ENCODE data around the gene LEMD2.
A peak's percentile ranks its signal among the peaks of the same experiment; 100 is the strongest.

The LEMD2 gene

GRCh38 chr6:33791620-33792019 lies 2.7 kb upstream of the LEMD2 start:
- DNase-seq: no peak

- no peak for DNase-seq
These were observed 2.0 kb upstream of the LEMD2 start for GRCh38 chr6:33790910-33791309.

GRCh38 chr6:33790379-33790778 lies 1.4 kb upstream of the LEMD2 start:
- no peak for DNase-seq

GRCh38 chr6:33789550-33789895 lies 593 bp upstream of the LEMD2 start:
- no peak for DNase-seq

- DNase-seq: peak; percentile 85
These were observed 806 bp downstream of the LEMD2 start for GRCh38 chr6:33787954-33788693.

- DNase-seq: no peak
These were observed 1.5 kb downstream of the LEMD2 start for GRCh38 chr6:33787346-33787953.

GRCh38 chr6:33786736-33787135 lies 2.2 kb downstream of the LEMD2 start:
- no peak for DNase-seq

- DNase-seq: no peak
These were observed 3.2 kb downstream of the LEMD2 start for GRCh38 chr6:33785778-33786177.

GRCh38 chr6:33784787-33785186 lies 4.1 kb downstream of the LEMD2 start:
- DNase-seq: no peak

GRCh38 chr6:33783781-33784520 lies 5.0 kb downstream of the LEMD2 start:
- no peak for DNase-seq

- no peak for DNase-seq
These were observed 6.4 kb downstream of the LEMD2 start for GRCh38 chr6:33782561-33782960.

GRCh38 chr6:33781131-33781975 lies 7.6 kb downstream of the LEMD2 start:
- DNase-seq: peak; percentile 60

GRCh38 chr6:33779895-33780294 lies 9.0 kb downstream of the LEMD2 start:
- no peak for DNase-seq

- no peak for DNase-seq
These were observed 9.6 kb downstream of the LEMD2 start for GRCh38 chr6:33779290-33779689.

- no peak for DNase-seq
These were observed 10.3 kb downstream of the LEMD2 start for GRCh38 chr6:33778444-33779121.

- DNase-seq: no peak
These were observed 11.2 kb downstream of the LEMD2 start for GRCh38 chr6:33777398-33778388.

GRCh38 chr6:33776764-33777163 lies 12.2 kb downstream of the LEMD2 start:
- no peak for DNase-seq

GRCh38 chr6:33776186-33776585 lies 12.7 kb downstream of the LEMD2 start:
- no peak for DNase-seq

GRCh38 chr6:33774774-33775173 lies 14.2 kb downstream of the LEMD2 start:
- no peak for DNase-seq

- no peak for DNase-seq
These were observed 15.9 kb downstream of the LEMD2 start for GRCh38 chr6:33772902-33773472.

All from NCI-H226 (cell line).